Fibroblast of lung (primary cell): ENCODE measurements around the gene RAB37. TPM values are rescaled to one million over a fixed set of nuclear protein-coding genes. Genes with fewer than 3 reads are reported as not detected.

Experiments
- DNase-seq, 2 donors: peaks; one replicate each; pipeline versions ENCODE4 v3.0.0 to v3.0.0-alpha.2; 2010; ENCODE audit warnings: low read depth in 2 of 2
- H2AFZ ChIP-seq: 2 replicates; pipeline ENCODE4 v1.5.1; 2012; ENCODE audit warnings: low read length, control low read depth, inconsistent platforms
- H3K27ac ChIP-seq: 2 replicates; pipeline ENCODE4 v1.5.1; 2011; ENCODE audit warnings: low read length, control low read depth; ENCODE audit not compliant: insufficient read depth
- H3K27me3 ChIP-seq: 2 replicates; pipeline ENCODE4 v1.5.1; 2011; ENCODE audit warnings: mild to moderate bottlenecking, low read length; ENCODE audit not compliant: control insufficient read depth, insufficient read depth
- H3K36me3 ChIP-seq: 2 replicates; pipeline ENCODE4 v1.5.1; 2011; ENCODE audit warnings: low read length; ENCODE audit not compliant: control insufficient read depth, insufficient read depth
- H3K4me1 ChIP-seq: 2 replicates; pipeline ENCODE4 v1.5.1; 2011; ENCODE audit warnings: low read length; ENCODE audit not compliant: control insufficient read depth, insufficient read depth; ENCODE audit errors: extremely low read depth
- H3K4me2 ChIP-seq: 2 replicates; pipeline ENCODE4 v1.5.1; 2011; ENCODE audit warnings: low read length, control low read depth; ENCODE audit not compliant: insufficient read depth; ENCODE audit errors: extremely low read depth
- H3K4me3 ChIP-seq, 4 experiments: fragments of 200-600 bp in 1 of 4; sonication (generic) in 1 of 4; replicated peaks in 1 of 4; 2 replicates each; pipeline ENCODE4 v1.5.1; 2011 to 2016; ENCODE audit warnings: low read length in 4 of 4, low read depth in 3 of 4, mild to moderate bottlenecking in 3 of 4, control low read depth in 2 of 4, inconsistent platforms in 1 of 4, mixed read lengths in 1 of 4; ENCODE audit not compliant: insufficient read depth in 1 of 4; ENCODE audit errors: control extremely low read depth in 1 of 4
- H3K79me2 ChIP-seq: 2 replicates; pipeline ENCODE4 v1.5.1; 2012; ENCODE audit warnings: mild to moderate bottlenecking, low read length, inconsistent platforms; ENCODE audit not compliant: control insufficient read depth, insufficient read depth
- H3K9ac ChIP-seq: 2 replicates; pipeline ENCODE4 v1.5.1; 2011; ENCODE audit warnings: mild to moderate bottlenecking, low read length, control low read depth; ENCODE audit not compliant: insufficient read depth
- H3K9me3 ChIP-seq: 2 replicates; pipeline ENCODE4 v1.5.1; 2012; ENCODE audit warnings: low read depth, low read length; ENCODE audit not compliant: control insufficient read depth, insufficient read depth
- H4K20me1 ChIP-seq: 2 replicates; pipeline ENCODE4 v1.5.1; 2011; ENCODE audit warnings: low read length; ENCODE audit not compliant: control insufficient read depth, insufficient read depth; ENCODE audit errors: extremely low read depth
- EZH2 ChIP-seq: IDR thresholded peaks from 2 replicates; pipeline ENCODE4 v1.5.1; 2012; ENCODE audit warnings: low read length, control low read depth, mild to moderate bottlenecking; ENCODE audit errors: missing control alignments
- polyA plus RNA-seq, 2 donors: library from polyadenylated mRNA; depleted of rRNA in 1 of 2; stranded (reverse) in 1 of 2; unstranded in 1 of 2; fragments of >200 nt; gene quantifications; 2 replicates each; pipeline ENCODE4 v1.2.1, GENCODE V29; 2011 to 2012; ENCODE audit warnings: missing spikeins in 1 of 2
- total RNA-seq: library from RNA; depleted of rRNA; stranded (reverse); fragments of >200 nt; gene quantifications from 2 replicates; pipeline ENCODE4 v1.2.1, GENCODE V29; 2014
- TF ChIP-seq, protein P1 (sequence below), 2 donors: IDR thresholded peaks in 1 of 2; conservative IDR thresholded peaks in 1 of 2; 1 replicate in 1 of 2; 2 replicates in 1 of 2; pipeline ENCODE4 v1.5.1; 2011 to 2012; ENCODE audit warnings: low read length in 2 of 2, control low read depth in 1 of 2, inconsistent platforms in 1 of 2, low read depth in 1 of 2, mild to moderate bottlenecking in 1 of 2

The RAB37 gene
- total and polyA plus RNA-seq, 2 donors (not counting 1 experiment from before 2014, with no cell fraction given) = 0.65 to 0.66 TPM

DNA sequence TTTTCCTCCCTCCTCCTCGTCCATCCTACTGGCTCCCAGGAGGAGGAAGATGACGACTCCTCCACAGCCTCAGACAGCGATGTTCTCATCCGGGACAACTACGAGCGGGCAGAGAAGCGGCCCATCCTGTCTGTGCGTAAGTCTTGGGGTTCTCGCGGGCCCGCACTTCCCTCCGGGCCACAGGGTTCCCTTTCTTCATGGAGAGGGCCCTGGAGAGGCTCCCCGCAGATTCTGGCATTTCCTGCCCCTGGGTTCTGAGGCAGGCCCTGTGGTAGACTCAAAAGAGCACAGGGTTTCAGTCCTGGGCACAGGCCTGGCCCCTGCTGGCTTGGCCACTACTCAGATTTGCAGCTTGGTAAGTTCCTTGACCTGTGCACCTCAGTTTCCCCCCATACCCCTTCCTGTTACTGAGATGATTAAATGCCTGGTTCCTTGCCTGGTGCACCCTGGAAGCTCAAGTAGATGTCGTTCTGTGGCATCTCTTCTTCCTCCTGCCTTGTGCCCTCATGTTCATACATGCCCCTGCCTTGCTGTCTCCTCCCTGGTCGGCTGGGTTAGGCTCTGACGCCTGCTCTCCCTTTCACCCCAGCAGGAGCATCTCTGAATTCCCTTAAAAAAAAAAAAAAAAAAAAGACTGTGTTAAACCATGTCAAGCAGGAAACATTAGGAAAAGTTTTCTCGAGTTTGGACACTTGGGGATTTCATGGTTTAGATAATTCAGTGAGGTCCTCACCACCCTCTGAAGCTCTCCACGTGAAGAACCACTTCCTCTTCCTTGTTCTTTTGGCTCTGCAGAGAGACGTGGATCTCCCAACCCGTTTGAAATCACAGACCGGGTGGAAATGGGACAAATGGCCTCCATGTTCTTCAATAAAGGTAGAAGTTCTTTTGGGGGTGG lies 53.4 kb downstream of the RAB37 start:
- peaks cover 9% of the 10 kb centered on the region for H3K36me3 ChIP-seq

DNA sequence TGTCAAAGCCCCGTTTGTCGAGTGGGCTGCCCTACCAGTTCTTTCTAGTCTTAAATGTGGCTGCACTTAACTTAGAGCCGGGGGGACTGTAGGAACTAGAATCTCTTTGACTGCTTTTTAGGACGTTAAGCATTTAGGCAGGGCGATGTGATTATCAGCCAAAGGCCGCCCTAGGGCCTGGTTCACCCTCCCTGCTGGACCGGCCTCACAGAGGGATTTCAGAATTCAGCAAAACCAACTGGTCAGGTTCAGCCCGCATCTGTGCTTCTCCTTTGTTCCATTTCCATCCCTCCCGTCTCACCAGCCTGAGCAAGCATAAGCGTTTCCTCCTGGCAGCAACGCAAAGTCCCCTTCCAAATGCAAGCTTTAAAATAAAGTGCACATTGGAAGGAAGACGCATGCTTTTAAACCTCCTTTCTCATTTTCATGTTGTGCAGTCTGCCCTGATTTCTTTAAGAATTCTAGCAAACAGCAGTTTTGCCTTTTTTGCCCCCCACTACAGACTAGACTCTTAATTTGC lies 55.6 kb downstream of the RAB37 start:
- Histone ChIP-seq H3K4me3 (no peak overlapping the region), H3K79me2 (no peaks in the 10 kb centered on the region), H4K20me1 (no peaks in the 10 kb centered on the region), H3K27ac (no peak overlapping the region), H3K27me3 (no peaks in the 10 kb centered on the region), H3K9ac (no peak overlapping the region), H3K9me3 (no peaks in the 10 kb centered on the region), H3K36me3 (peaks cover 13% of the 10 kb centered on the region), H3K4me1 (no peaks in the 10 kb centered on the region), H3K4me2 (no peak overlapping the region), H2AFZ (no peak overlapping the region)
- DNase-seq = no peak
- TF ChIP-seq, protein P1, sequence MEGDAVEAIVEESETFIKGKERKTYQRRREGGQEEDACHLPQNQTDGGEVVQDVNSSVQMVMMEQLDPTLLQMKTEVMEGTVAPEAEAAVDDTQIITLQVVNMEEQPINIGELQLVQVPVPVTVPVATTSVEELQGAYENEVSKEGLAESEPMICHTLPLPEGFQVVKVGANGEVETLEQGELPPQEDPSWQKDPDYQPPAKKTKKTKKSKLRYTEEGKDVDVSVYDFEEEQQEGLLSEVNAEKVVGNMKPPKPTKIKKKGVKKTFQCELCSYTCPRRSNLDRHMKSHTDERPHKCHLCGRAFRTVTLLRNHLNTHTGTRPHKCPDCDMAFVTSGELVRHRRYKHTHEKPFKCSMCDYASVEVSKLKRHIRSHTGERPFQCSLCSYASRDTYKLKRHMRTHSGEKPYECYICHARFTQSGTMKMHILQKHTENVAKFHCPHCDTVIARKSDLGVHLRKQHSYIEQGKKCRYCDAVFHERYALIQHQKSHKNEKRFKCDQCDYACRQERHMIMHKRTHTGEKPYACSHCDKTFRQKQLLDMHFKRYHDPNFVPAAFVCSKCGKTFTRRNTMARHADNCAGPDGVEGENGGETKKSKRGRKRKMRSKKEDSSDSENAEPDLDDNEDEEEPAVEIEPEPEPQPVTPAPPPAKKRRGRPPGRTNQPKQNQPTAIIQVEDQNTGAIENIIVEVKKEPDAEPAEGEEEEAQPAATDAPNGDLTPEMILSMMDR (conservative IDR thresholded peaks at IDR 0.05 in 1 of 2, IDR thresholded peaks at IDR 0.05 in 1 of 2; ENCODE audit: low read depth in 1 of 2, low read length in 2 of 2) = no peak
- no peak for TF ChIP-seq EZH2

More for the DNA sequence above, 53.4 kb downstream of the RAB37 start:
- H3K79me2 ChIP-seq = no peaks in the 10 kb centered on the region
- H3K27ac ChIP-seq = no peak overlapping the region
- no peaks in the 10 kb centered on the region for H4K20me1 ChIP-seq
- DNase-seq = no peak
- no peak overlapping the region for H3K4me3 ChIP-seq
- H3K4me2 ChIP-seq = no peak overlapping the region
- H3K9me3 ChIP-seq = no peaks in the 10 kb centered on the region
- H3K27me3 ChIP-seq = no peaks in the 10 kb centered on the region
- no peak overlapping the region for H3K9ac ChIP-seq
- H3K4me1 ChIP-seq = no peaks in the 10 kb centered on the region
- no peak overlapping the region for H2AFZ ChIP-seq
- TF ChIP-seq, protein P1 (conservative IDR thresholded peaks at IDR 0.05 in 1 of 2, IDR thresholded peaks at IDR 0.05 in 1 of 2; ENCODE audit: low read depth in 1 of 2, low read length in 2 of 2) = no peak
- TF ChIP-seq EZH2 = no peak

- Histone ChIP-seq H4K20me1 (no peaks in the 10 kb centered on the region), H3K27me3 (no peaks in the 10 kb centered on the region), H3K9me3 (no peaks in the 10 kb centered on the region), H2AFZ (no peak overlapping the region), H3K79me2 (no peaks in the 10 kb centered on the region), H3K4me2 (no peak overlapping the region), H3K9ac (no peak overlapping the region), H3K4me1 (peaks cover 2% of the 10 kb centered on the region), H3K27ac (no peak overlapping the region), H3K36me3 (peaks cover 10% of the 10 kb centered on the region), H3K4me3 (no peak overlapping the region)
- no peak for TF ChIP-seq EZH2
- TF ChIP-seq, protein P1 (conservative IDR thresholded peaks at IDR 0.05 in 1 of 2, IDR thresholded peaks at IDR 0.05 in 1 of 2; ENCODE audit: low read depth in 1 of 2, low read length in 2 of 2) = no peak
- DNase-seq = no peak
These were observed 58.4 kb downstream of the RAB37 start for GRCh38 chr17:74795327-74796020.
